ENCODE data around the gene SIVA1. TPM values are rescaled to one million over a fixed set of nuclear protein-coding genes. Genes with fewer than 3 reads are reported as not detected.

SIVA1 gene
- total and polyA plus RNA-seq, 2 donors (not counting 1 experiment from before 2014, with no cell fraction given): 50.7 to 123 TPM

DNA sequence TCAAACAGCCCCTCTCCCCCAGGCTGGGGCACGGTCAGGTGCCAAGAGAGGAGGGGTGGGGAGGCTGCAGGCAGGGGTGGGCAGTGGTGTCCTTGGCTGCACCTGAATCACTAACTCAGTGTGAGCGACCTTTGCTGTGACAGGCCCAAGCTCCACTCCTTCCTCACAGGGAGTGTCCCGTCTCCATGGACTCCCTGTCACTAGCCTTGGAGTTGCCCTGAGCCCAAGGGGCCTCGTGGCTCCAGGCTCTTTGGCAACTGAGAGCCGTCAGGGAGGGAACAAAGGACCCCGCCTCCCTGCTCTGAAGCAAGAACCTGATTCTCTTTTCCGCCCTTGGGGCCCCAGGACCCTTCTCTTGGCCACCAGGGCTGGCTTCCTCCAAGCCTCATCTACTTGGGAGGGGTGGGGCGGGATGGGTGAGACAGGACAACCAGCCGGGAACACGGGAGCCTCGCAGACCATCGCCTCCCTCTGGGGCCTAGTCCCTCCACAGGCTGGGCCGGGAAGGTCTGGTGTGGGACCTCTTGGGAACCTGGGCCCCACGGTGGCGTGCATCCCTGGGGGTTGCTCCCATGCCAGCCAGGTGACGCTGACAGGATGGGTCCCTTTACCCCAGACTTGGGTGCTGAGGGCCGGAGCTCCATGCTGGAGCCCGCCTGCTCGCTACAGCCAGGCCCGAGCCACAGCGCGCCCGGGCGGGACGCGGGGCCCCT, 29.9 kb upstream of the SIVA1 start:
- Mint-ChIP-seq H3K9me3 (ENCODE audit: insufficient read depth) (no peaks in the 10 kb centered on the region), H3K27me3 (peaks cover 8% of the 10 kb centered on the region), H3K4me1 (peaks cover 3% of the 10 kb centered on the region), H3K4me3 (no peak overlapping the region), H3K27ac (no peak overlapping the region)
- peak overlapping the region; percentile 97 for H3K4me2 ChIP-seq (replicated peaks; ENCODE audit: low read depth, low read length, poor library complexity, severe bottlenecking)
- POLR2A ChIA-PET: no interaction called here
- no peak overlapping the region for H3K27ac ChIP-seq (ENCODE audit: low read length in 2 of 2)
- peaks cover 0 to 9% (median 3%) of the 10 kb centered on the region in 4 experiments for H3K27me3 ChIP-seq (replicated peaks in 1 of 4; ENCODE audit: control extremely low read depth in 1 of 4, control insufficient read depth in 3 of 4, insufficient read depth in 4 of 4, low read length in 3 of 4)
- CTCF ChIA-PET: interaction anchor here (0.9 to 3.6 kb wide), 8 partner anchors 11 to 103 kb away, joined by 3 to 12 read pairs (median 4); partner anchors contain the start of gene SIVA1
- no peaks in the 10 kb centered on the region for H4K20me1 ChIP-seq (ENCODE audit: control insufficient read depth, insufficient read depth, low read length, poor library complexity, severe bottlenecking)
- no peak for ATAC-seq (ENCODE audit: low read depth)
- intact Hi-C loops (cut with micrococcal nuclease): no loop called here
- no peaks in the 10 kb centered on the region for H3K79me2 ChIP-seq (ENCODE audit: control insufficient read depth, insufficient read depth, low read length)
- no peak for DNase-seq
- H3K36me3 ChIP-seq (replicated peaks in 1 of 2; ENCODE audit: control extremely low read depth in 1 of 2, control insufficient read depth in 1 of 2, extremely low read depth in 1 of 2, insufficient read depth in 2 of 2, low read length in 1 of 2): peaks cover 0 to 3% of the 10 kb centered on the region in 2 experiments
- 54% methylated on average over 26 of the region's 26 CpGs for WGBS (ENCODE audit: insufficient coverage)
- H3K4me1 ChIP-seq (ENCODE audit: control insufficient read depth in 2 of 2, insufficient read depth in 2 of 2, low read length in 2 of 2): peaks cover 6 to 10% of the 10 kb centered on the region in 2 donors
- peak overlapping the region in 3 of 5 experiments; percentile 60 to 79 (median 64) for H3K4me3 ChIP-seq (ENCODE audit: control extremely low read depth in 1 of 5, extremely low read depth in 1 of 5, insufficient read depth in 1 of 5, low read depth in 2 of 5, low read length in 4 of 5)
- peak overlapping the region; percentile 84 for H2AFZ ChIP-seq (ENCODE audit: insufficient read depth, low read depth, low read length, poor library complexity, severe bottlenecking)
- H3K9me3 ChIP-seq (ENCODE audit: control extremely low read depth in 1 of 3, control insufficient read depth in 2 of 3, insufficient read depth in 1 of 3, low read length in 2 of 3): no peaks in the 10 kb centered on the region
- TF ChIP-seq, protein P1, sequence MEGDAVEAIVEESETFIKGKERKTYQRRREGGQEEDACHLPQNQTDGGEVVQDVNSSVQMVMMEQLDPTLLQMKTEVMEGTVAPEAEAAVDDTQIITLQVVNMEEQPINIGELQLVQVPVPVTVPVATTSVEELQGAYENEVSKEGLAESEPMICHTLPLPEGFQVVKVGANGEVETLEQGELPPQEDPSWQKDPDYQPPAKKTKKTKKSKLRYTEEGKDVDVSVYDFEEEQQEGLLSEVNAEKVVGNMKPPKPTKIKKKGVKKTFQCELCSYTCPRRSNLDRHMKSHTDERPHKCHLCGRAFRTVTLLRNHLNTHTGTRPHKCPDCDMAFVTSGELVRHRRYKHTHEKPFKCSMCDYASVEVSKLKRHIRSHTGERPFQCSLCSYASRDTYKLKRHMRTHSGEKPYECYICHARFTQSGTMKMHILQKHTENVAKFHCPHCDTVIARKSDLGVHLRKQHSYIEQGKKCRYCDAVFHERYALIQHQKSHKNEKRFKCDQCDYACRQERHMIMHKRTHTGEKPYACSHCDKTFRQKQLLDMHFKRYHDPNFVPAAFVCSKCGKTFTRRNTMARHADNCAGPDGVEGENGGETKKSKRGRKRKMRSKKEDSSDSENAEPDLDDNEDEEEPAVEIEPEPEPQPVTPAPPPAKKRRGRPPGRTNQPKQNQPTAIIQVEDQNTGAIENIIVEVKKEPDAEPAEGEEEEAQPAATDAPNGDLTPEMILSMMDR (IDR thresholded peaks at IDR 0.05): no peak
- no peak for TF ChIP-seq EZH2 (IDR thresholded peaks at IDR 0.05; ENCODE audit: borderline replicate concordance, insufficient read depth, low read depth, low read length, poor library complexity, severe bottlenecking)
- no peak overlapping the region for H3K9ac ChIP-seq (ENCODE audit: low read length)
